Ishikawa (cell line): ENCODE measurements around the gene CALML4.

Experiments used
- CREB1 ChIP-seq: IDR thresholded peaks from 2 replicates; pipeline ENCODE4 v1.6.1; 2012; ENCODE audit warnings: low read depth
- EGR1 ChIP-seq: IDR thresholded peaks from 2 replicates; pipeline ENCODE4 v1.6.1; 2012
- EP300 ChIP-seq: IDR thresholded peaks from 2 replicates; pipeline ENCODE4 v1.6.1; 2012; ENCODE audit warnings: borderline replicate concordance
- NFIC ChIP-seq: IDR thresholded peaks from 2 replicates; pipeline ENCODE4 v1.6.1; 2012
- RAD21 ChIP-seq: IDR thresholded peaks from 2 replicates; pipeline ENCODE4 v1.6.1; 2012; ENCODE audit warnings: low read depth
- TAF1 ChIP-seq: IDR thresholded peaks from 2 replicates; pipeline ENCODE4 v1.6.1; 2012; ENCODE audit warnings: low read depth, mild to moderate bottlenecking
- YY1 ChIP-seq: IDR thresholded peaks from 2 replicates; pipeline ENCODE4 v1.6.1; 2012; ENCODE audit warnings: low read depth
- TF ChIP-seq, protein P1 (sequence below): IDR thresholded peaks from 2 replicates; pipeline ENCODE4 v1.6.1; 2012
- TF ChIP-seq, protein P2 (sequence below): IDR thresholded peaks from 2 replicates; pipeline ENCODE4 v1.6.1; 2012

DNA sequence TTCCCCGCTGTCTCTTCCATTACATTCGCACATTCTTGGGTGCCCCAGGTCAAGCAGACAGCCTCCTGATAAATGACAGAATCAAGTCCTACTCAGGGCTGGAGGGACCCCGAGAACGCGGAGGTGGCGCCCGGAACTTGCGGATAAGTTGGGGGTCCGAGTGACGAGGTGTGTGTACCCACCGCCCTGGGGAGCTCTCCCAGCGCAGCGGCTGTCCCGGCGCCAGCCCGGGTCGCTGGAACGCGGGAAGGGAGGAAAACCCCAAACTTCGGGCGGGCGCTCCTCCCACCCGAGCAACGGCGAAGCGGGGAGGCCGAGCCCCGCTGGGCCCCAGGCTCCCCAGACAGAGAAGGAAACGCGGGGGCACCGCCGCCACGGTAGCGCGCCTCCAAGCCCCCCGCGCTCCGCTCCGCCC is 23.8 kb upstream of the CALML4 start:
- TF ChIP-seq CREB1 (no peak), EGR1 (no peak), RAD21 (no peak), EP300 (no peak), TAF1 (no peak), NFIC (no peak), YY1 (no peak)
- TF ChIP-seq, protein P1, sequence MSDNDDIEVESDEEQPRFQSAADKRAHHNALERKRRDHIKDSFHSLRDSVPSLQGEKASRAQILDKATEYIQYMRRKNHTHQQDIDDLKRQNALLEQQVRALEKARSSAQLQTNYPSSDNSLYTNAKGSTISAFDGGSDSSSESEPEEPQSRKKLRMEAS = no peak
- TF ChIP-seq, protein P2, sequence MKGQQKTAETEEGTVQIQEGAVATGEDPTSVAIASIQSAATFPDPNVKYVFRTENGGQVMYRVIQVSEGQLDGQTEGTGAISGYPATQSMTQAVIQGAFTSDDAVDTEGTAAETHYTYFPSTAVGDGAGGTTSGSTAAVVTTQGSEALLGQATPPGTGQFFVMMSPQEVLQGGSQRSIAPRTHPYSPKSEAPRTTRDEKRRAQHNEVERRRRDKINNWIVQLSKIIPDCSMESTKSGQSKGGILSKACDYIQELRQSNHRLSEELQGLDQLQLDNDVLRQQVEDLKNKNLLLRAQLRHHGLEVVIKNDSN = no peak
